ENCODE results near the gene DNALI1. TPM values are rescaled to one million over a fixed set of nuclear protein-coding genes. Genes with fewer than 3 reads are reported as not detected.

DNALI1 gene
- total RNA-seq, 1 experiment from 2014 or later = not detected

DNA sequence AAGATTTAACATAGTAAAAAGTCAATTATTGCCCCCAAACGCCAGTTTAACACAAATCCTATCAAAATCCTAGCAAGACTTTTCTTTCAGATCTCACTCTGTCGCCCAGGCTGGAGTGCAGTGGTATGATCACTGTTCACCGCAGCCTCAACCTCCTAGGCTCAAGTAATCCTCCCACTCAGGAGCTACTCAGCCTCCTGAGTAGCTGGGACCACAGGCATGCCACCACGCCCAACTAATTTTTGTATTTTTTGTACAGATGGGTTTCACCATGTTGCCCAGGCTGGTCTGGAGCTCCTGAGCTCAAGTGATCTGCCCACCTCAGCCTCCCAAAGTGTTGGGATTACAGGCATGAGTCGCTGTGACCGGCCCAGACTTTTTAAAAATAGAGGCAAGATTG is 7.4 kb upstream of the DNALI1 start:
- no peak overlapping the region for H2AFZ ChIP-seq (ENCODE audit: low read length)
- no peak overlapping the region for H3K4me3 ChIP-seq (ENCODE audit: low read length)
- H3F3A ChIP-seq (ENCODE audit: low read length, unreplicated experiment) = no peaks in the 10 kb centered on the region
- no peaks in the 10 kb centered on the region for H3K27me3 ChIP-seq (ENCODE audit: low read length)
- peaks cover 31% of the 10 kb centered on the region for H3K36me3 ChIP-seq (ENCODE audit: low read depth, low read length)
- H3K79me2 ChIP-seq (ENCODE audit: low read length) = peaks cover 55% of the 10 kb centered on the region
- peaks cover 16% of the 10 kb centered on the region for H3K4me1 ChIP-seq (ENCODE audit: insufficient read depth, low read length)
- H4K20me1 ChIP-seq (ENCODE audit: low read length) = peaks cover 7% of the 10 kb centered on the region
- DNase-seq (no peak), ATAC-seq (no peak)
- ChIA-PET CTCF (no interaction called here), POLR2A (ENCODE audit: unreplicated experiment) (no interaction called here)
- H3K9ac ChIP-seq (ENCODE audit: low read length) = no peak overlapping the region
- no peaks in the 10 kb centered on the region for H3K9me3 ChIP-seq (ENCODE audit: low read length)
- no peaks in the 10 kb centered on the region for H3K9me2 ChIP-seq (replicated peaks; ENCODE audit: low read length)
- BruUV-seq (replicated peaks) = no TSS peak
- H3K27ac ChIP-seq (ENCODE audit: low read length) = no peak overlapping the region
- TF ChIP-seq EZH2phosphoT487 (IDR thresholded peaks at IDR 0.05; ENCODE audit: borderline replicate concordance, low read length) = no peak
- no peak for TF ChIP-seq EZH2 (IDR thresholded peaks at IDR 0.05; ENCODE audit: low read length, unreplicated experiment)
- TF ChIP-seq CTCF (conservative IDR thresholded peaks at IDR 0.05; ENCODE audit: low read depth, low read length) = no peak
- no peak overlapping the region for H3K4me2 ChIP-seq (ENCODE audit: low read length)
- intact Hi-C loops (cut with micrococcal nuclease) = no loop called here

DNA sequence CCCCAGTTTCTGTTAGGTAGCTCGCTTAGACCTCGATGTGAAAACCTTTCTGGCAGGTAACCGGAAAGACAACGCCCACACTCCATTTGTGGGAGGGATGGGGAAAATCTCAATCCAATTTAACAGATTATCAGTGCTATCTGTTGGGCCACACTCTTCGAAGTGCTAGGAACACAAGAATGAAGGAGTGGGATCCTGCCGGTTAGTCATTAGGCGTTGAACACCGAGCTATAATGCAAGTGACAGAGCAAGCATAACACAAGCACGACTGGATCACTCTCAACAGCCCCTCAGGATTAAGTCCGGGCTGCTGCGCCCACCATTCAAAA is 3.2 kb upstream of the DNALI1 start:
- Histone ChIP-seq H2AFZ (ENCODE audit: low read length) (peak overlapping the region; percentile 83), H3K79me2 (ENCODE audit: low read length) (peaks cover 50% of the 10 kb centered on the region)
- CTCF ChIA-PET = interaction anchor here (1.0 kb wide), 1 partner anchor 58 kb away, joined by 10 read pairs; no protein-coding TSS in a partner anchor

More for the DNA sequence above, 3.2 kb upstream of the DNALI1 start:
- no peak for ATAC-seq
- H3K27ac ChIP-seq (ENCODE audit: low read length) = peak overlapping the region; percentile 59
- no peak for DNase-seq
- no peaks in the 10 kb centered on the region for H3K9me3 ChIP-seq (ENCODE audit: low read length)
- intact Hi-C loops (cut with micrococcal nuclease) = loop anchor here (5.0 kb wide), 1 partner anchor 139 kb away; the partner anchor contains the start of gene CDCA8
- POLR2A ChIA-PET (ENCODE audit: unreplicated experiment) = no interaction called here
- H3K4me2 ChIP-seq (ENCODE audit: low read length) = peak overlapping the region; percentile 90
- H3K27me3 ChIP-seq (ENCODE audit: low read length) = no peaks in the 10 kb centered on the region
- peaks cover 7% of the 10 kb centered on the region for H4K20me1 ChIP-seq (ENCODE audit: low read length)
- TSS peak; percentile 54 for BruUV-seq (replicated peaks)
- peak overlapping the region; percentile 95 for H3K9ac ChIP-seq (ENCODE audit: low read length)
- peaks cover 20% of the 10 kb centered on the region for H3K36me3 ChIP-seq (ENCODE audit: low read depth, low read length)
- no peaks in the 10 kb centered on the region for H3K9me2 ChIP-seq (replicated peaks; ENCODE audit: low read length)
- TF ChIP-seq EZH2 (IDR thresholded peaks at IDR 0.05; ENCODE audit: low read length, unreplicated experiment) = no peak
- TF ChIP-seq EZH2phosphoT487 (IDR thresholded peaks at IDR 0.05; ENCODE audit: borderline replicate concordance, low read length) = no peak
- TF ChIP-seq CTCF (conservative IDR thresholded peaks at IDR 0.05; ENCODE audit: low read depth, low read length) = no peak
- peak overlapping the region; percentile 100 for H3K4me3 ChIP-seq (ENCODE audit: low read length)
- no peaks in the 10 kb centered on the region for H3F3A ChIP-seq (ENCODE audit: low read length, unreplicated experiment)
- H3K4me1 ChIP-seq (ENCODE audit: insufficient read depth, low read length) = peaks cover 20% of the 10 kb centered on the region
